HG03558 (cell line): ENCODE results near the gene PIK3C3.
"Not testable (repeated sequence)": the region's sequence is repeated elsewhere in the genome, so short reads cannot be mapped to it uniquely, and the experiment has no call there.

ENCODE experiments used
- ATAC-seq: cut with Tn5 transposase; IDR thresholded peaks from one replicate; pipeline ENCODE4 v1.9.1; 2021; ENCODE audit warnings: moderate number of reproducible peaks; ENCODE audit not compliant: unreplicated experiment; ENCODE audit errors: extremely low read depth

PIK3C3 gene

DNA sequence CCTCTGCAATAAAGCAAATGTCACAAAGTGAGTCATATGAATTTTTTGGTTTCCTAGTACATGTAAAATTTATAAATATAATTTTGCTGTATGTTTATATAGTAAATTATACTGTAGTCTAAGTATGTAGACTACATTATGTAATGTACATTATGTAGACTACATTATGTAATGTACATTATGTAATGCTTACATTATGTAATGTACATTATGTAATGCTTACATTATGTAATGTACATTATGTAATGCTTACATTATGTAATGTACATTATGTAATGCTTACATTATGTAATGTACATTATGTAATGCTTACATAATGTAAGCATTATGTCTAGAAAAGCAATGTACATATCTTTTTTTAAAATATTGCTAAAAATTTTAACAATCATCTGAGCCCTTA lies 54.4 kb downstream of the PIK3C3 start:
- ATAC-seq: not testable (repeated sequence)

DNA sequence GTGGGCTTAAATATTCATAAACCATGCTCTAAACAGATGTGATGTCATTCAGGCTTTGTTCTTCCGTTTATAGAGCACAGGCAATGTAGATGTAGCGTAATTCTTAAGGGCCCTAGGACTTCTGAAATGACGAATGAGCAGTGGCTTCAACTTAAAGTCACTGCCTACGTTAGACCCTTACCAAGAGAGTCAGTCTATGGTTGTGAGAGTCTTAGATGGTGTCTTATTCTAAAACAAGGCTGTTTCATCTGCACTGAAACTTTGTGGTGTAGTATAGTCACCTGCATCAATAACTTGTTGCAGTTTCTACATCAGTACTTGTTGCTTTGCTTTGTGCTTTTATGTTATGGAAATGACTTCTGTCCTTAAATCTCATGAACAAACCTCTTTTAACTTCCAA lies 56.0 kb downstream of the PIK3C3 start:
- ATAC-seq: peak; percentile 99

DNA sequence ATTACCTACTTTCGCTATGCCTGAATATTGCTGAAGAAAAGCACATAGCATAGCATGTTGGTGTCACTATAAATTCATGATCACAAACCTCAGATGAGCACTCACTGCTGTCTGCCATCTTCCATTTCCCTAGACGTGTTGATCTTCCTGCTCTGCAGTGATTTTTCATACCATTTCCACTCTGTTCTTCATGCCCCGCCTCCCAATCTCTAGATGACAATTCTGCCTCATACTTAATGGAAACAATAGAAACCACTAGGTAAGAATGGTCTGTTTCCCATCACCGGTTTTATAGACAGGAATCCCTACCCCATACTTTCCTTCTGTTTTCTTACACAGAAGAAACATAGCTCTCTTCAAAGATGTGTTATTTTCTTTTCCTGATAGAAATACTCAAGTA lies 63.8 kb downstream of the PIK3C3 start:
- no peak for ATAC-seq

DNA sequence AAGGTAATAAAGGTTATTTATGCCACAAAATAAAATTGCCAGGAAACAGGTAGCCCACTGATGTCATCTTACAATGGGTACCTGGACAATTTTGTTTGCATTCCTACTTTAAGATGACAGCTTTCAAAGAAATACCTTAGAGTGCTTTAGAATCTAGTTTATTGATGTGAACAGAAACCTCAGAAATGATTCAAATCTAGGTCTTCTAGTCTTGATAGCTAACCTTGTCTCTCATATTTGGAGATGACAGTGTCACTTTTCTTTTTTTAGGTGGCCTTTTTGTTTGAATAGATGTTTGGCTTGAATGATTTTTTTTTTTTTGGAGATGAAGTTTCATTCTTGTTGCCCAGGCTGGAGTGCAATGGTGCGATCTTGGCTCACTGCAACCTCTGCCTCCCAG lies 69.1 kb downstream of the PIK3C3 start:
- ATAC-seq: no peak

DNA sequence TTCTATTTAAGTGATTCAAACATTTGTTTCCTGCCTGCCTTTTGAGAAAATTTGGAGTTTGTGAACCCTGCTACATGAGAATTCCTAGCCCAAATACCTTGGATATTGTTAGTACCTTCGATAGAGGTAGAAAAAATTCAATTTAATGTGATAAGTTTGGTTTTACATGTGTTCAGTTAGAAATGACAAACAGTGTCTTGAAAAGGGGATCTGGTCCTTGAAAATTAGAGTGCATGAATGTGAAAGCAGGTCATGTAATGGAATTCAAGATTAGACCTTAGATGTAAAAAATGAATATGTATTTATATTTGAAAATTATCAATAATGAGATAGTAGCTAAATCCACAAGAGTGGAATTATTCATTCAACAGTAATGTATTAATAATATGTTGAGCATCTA lies 70.5 kb downstream of the PIK3C3 start:
- peak; percentile 11 for ATAC-seq

DNA sequence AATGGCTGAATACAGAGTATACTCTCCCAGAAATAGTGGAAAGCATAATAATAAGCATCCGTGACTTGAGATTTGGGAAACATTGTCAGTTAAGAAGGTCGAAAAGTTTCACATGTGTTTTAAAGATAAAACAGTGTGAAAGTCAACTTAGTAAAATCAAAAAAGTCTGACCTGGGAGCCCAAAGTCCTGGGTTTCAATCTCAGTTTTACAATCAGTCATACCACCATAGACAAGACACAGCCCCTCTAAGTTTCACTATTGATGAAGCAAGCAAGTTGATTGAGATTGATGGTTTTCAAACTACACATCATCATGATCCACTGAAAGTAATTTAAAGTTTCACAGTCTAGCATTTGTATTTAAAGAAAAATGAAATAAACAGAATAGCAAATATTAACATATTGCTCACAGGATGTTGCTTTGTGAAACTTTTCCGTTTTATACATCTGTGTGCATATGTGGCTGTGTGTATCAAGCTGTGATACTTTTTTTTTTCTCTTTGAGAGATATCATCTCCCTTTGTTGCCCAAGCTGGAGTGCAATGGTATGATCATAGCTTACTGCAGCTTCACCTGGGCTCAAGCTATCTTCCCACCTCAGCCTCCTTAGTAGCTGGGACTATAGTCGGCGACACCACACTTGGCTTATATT lies 71.1 kb downstream of the PIK3C3 start:
- ATAC-seq: peak; percentile 91

DNA sequence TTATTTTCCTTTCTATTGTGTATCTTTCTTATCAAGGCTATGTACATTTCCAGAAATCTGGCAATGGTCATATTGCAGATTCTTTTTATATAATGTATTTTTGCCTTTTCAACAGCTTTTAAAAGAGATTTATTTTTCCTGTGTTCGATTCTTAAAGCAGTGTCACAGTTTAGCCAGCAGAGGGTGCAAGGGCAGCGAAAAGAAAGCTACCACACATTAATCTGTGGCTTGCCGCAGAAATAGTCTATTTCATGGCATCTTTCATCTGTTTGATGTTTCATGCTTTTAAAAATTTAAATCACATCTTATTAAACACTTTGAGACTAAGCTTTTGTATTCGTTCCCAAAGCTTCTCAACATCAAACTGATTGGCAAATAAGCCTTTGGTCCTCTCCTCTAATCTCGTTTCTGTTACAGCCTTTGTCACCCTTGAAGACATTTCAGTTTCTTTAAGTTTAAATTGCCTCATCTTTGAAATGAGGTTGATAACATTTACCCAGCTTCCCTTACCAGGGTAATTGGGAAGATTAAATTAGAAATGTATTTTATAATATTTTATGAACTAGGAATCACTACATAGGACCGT lies 73.3 kb downstream of the PIK3C3 start:
- ATAC-seq: no peak

DNA sequence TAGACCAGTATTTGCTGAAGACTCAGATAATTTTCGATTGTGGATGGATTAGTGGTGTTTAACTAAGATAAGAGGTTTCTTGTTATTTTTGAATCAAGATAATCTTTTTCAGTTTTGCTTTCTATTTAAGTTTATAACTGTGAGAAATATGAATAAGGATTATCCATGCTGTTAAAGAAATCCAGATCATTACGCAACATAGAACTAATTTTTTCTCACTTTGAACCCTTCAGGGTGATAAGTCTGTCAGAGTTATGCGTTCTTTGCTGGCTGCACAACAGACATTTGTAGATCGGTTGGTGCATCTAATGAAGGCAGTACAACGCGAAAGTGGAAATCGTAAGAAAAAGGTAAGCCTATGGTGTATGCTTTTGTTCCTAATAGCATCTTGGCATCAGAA lies 74.1 kb downstream of the PIK3C3 start:
- no peak for ATAC-seq

DNA sequence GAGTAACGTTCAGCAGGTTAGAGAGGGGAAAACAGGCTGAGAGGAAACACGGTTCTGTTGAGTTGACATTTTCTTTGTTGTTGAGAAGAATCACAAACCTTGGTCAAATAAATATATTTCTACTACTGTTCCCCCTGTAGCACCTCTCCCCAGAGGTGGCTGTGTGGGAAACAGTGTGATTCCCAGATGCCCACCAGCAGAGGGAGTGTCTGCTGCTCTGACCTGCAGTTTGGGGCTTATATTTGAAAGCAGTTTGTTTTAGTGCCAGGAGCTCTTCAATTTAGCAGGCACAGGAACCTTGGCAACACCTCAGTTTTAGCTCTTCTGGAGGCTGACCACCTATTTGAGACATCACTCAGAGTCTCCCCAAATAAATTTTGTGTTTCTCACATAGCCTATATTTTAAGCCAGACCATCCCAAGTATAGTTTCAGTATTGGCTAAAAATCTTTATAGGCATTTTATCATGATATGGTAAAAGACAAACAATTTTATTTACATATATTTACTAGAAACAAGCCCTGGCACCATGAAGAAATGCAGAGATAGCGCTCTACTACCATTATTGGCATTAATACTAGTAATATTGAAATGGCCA lies 75.7 kb downstream of the PIK3C3 start:
- ATAC-seq: no peak

DNA sequence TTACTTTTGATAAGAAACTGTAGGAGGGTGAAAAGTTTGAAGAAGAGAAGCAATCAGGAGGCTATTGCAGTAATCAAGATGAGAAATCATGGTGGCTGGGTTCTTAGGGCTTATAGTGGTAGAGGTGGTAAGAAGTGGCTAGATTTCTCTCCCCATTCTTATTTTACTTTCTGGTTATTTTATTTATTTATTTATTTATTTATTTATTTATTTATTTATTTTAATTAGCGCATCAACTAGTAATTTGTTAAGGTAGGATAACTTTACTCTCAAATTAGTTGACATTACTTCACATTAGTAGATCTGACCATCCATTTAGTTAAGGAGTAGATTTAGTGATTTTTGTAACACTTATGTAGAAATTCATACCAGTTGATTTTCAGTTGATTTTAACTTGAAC lies 77.4 kb downstream of the PIK3C3 start:
- ATAC-seq: no peak

DNA sequence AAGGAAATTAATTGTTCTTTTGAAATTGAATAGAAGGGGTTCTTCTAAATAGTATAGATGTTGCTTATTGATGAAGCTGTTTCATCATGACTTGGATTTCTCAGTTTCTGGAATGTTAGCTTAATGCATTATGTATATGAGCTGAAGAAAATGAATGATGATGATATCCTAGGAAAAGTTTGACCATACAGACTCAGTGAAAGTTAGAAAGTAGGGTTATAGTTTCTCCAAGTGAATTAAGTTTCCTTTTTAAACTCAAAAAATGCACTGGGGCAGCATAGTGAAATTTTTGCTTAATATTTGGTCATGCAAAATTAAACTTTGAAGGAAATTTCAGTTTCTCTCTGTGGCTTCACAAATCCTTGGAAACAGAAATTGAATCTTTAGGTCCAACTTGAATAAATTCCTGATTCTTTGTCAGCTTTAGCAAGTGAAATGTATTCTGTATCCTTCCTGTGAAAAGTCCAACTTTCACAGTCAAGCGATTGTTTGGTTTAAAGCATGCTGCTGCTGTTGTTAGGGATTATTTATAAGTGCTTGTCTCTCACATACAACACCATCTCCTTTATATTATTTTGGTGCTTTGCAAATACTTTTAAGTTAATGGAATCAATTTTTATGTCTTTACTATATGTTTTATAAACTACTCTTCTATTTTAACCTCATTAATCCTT lies 78.2 kb downstream of the PIK3C3 start:
- no peak for ATAC-seq

DNA sequence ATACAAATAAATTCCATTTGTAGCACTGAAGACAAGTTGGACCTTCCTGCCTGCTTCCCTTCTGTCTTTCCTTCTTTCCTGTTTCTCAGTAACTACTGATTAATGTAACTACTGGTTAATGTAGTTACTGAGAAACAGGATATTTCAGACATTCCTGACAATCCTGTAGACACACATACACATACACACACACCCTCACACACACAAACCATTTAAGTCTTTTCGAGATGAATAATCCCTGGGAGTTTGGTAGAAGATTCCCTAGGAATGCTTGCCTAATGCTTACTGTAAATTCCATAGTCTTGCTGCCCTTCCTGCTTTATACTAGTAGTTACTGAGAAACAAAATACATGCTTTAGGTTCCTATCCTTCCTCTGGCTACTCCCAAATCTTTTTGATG lies 83.9 kb downstream of the PIK3C3 start:
- no peak for ATAC-seq

DNA sequence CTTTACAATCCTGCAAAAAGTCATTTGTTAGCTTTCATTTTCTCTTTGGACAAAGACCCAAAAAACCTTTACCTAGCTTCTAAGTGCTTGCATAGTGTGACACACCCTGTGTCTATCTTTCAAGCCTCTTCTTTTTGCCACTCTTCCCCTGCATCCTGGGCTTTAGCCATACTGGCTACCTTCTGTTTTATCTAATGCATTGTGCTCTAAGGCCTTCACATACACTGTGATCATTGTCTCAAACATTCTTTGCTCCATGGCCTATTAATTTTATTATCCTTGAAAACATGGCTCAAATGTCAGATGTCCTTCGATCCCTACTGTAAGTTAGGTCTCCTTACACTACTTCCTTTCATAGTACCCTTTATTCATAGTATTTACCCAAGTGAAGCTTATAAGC lies 84.4 kb downstream of the PIK3C3 start:
- no peak for ATAC-seq

DNA sequence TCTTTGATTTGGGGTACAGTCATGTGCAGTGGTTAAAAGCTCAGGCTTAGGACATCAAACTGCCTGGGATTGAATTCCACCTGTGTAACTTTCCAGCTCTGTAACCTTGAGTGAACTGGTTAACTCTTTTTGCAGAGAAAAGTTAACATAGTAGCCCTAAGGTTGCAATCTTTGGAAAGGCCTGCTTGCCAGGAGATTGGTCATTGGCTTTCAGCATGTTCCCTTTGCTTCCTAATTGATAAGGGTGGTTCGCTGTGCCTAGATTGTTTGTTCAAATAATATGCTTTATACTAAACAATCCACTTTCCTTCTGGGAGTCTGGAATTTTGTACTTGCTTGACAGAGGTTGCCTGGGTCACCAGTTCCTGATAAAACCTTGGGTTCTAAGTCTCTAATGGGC lies 86.8 kb downstream of the PIK3C3 start:
- no peak for ATAC-seq

DNA sequence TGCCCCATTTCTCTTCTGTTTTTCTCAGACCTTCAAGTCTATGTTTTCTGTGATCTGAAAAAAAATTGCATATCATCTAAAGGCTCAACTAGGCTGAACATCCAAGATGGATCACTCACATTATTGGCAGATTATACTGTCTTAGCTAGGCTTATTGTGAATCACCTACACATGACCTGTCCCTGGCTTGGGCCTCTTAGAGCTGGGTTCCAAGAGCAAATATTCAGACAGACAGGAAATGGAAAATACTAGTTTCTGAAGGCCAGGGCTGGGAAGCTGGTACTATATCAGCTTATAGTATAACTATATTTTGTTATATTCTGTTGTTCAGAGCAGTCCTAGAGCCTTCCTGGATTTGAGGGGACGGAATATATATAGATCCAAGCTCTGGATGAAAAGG lies 90.3 kb downstream of the PIK3C3 start:
- no peak for ATAC-seq

DNA sequence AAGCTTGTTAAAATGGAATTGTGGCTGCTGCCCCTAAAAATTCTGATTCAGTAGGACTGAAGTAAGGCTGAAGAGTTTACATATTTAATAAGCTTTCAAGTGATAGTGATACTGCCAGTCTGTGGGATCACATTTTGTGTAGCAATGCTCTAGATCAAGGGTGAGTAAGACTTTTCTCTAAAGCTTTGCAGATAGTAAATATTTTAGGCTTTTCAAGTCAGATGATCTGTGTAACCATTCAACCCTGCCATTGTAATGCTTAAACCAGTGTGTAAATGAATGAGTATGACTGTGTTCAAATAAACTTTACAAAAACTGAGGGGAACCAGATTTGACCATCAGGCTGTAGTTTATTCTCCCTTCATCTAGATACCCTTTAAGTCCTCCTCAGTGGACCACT lies 92.7 kb downstream of the PIK3C3 start:
- no peak for ATAC-seq

DNA sequence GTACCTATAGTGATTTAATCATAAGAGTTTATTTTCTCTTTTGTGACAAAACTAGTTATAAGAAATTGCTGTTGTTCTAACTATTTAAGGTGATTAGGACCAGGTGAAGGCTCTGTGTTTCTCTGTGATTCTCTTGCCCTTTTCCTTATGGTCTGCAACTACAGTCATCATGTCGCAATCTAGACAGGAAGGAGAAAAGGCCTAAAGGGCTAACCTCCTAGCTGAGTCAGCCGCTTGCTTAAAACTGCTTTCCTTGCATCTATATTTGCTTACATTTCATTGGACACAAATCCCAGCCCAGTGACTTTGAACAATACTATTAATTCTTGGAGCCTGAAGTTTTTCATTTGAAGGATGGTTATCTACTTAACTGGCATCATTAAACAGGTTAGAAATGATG lies 93.1 kb downstream of the PIK3C3 start:
- ATAC-seq: no peak

DNA sequence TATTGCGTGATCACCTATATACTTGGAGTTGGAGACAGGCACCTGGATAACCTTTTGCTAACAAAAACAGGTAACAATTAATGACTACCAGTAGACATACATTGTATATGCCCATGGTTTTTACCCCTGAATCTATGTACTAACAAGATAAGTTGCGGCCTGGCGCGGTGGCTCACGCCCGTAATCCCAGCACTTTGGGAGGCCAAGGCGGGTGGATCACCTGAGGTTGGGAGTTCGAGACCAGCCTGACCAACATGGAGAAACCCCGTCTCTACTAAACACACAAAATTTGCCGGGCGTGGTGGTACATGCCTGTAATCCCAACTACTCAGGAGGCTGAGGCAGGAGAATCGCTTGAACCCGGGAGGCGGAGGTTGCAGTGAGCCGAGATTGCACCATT lies 94.5 kb downstream of the PIK3C3 start:
- not testable (repeated sequence) for ATAC-seq

DNA sequence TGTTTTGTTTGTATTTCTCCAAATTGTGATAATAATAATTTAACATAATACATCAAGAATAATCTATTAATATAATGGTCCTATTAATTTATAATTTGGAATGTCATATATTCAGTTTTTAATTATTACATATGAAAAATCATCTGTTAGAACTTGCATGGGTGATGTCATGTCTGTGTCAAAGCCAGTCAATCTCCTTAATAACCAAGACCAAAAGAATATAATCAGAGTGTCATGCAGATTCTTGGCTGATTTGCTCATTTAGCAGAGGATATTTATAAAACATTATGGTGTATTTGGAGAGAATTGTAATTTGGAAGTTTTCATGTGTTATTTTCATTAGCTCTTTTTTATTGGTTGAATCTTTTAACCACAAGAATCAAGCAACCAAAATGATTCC lies 96.4 kb downstream of the PIK3C3 start:
- no peak for ATAC-seq

DNA sequence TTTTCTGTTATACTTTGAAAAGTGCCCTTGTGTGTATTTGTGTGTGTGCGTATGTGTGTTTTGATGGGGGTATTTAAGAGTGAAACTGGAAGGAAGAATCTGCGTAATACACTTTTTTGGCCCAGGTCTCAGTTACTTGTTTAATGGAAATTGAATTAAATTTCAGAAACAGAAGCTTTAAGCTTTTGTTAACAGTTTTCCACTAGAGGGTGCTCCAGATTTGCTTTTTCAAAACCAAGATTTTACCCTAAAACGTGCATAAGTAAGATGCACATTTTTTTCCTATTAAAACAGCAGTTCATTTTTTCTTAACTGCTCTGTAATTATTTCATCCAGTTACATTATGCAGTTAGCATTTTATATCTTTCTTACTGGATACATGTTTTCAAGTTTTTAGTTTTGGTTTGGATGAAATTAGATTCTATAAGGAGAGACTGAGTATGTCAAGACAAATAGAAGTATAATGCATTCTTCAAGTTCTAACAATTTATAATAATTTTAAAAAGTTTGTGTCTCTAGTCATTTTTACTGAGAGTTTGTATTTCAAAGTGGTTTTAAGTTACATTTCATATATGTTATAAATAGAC lies 97.2 kb downstream of the PIK3C3 start:
- ATAC-seq: no peak

DNA sequence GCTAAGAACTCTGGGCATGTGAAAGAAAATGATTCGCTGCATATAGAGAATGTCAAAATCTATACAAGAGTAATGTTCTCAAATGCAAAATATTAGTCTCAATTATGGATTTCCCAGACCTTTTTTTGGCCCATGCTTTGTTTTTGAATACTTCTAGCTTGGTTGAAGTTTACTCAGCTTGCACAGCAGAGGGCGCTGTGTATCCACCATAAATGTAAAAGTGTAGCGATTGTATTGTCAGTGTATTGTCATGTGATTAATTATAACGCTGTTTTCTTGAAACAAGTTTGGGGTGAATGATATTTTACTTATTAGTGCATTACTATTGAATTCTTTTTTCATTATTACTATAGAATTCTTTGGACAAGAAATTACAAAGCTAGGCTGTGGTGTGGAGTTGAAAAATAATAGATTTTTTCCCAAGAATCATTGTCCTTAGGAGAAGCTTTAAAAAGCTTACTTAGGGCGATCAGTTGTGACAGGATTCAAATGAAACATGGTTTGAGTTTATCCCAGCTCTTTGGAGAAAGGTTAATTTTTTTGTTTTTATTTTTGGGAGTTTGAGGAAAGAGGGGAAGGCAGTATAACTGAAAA lies 98.3 kb downstream of the PIK3C3 start:
- peak; percentile 72 for ATAC-seq
